Loucy (cell line): ENCODE data around the gene CD163.
"Not testable (repeated sequence)": the region's sequence is repeated elsewhere in the genome, so short reads cannot be mapped to it uniquely, and the experiment has no call there.

Source experiments
- H2AFZ ChIP-seq: fragments of 200-600 bp; sonication (generic); 2 replicates; pipeline ENCODE4 v1.6.0; 2016; ENCODE audit warnings: antibody characterized with exemption, mild to moderate bottlenecking, low read length, moderate library complexity
- H3F3A ChIP-seq: fragments of 200-600 bp; 2 replicates; pipeline ENCODE4 v1.6.0; 2016; ENCODE audit warnings: antibody characterized with exemption, low read depth, mild to moderate bottlenecking
- H3K27me3 ChIP-seq: fragments of 200-600 bp; sonication (generic); 2 replicates; pipeline ENCODE4 v1.6.1; 2014; ENCODE audit warnings: low read length, mild to moderate bottlenecking; ENCODE audit not compliant: insufficient read depth, poor library complexity, severe bottlenecking
- H3K36me3 ChIP-seq: fragments of 200-600 bp; sonication (generic); 2 replicates; pipeline ENCODE4 v1.6.1; 2016; ENCODE audit warnings: low read length; ENCODE audit not compliant: insufficient read depth
- H3K4me1 ChIP-seq: fragments of 200-600 bp; sonication (generic); 2 replicates; pipeline ENCODE4 v1.5.1; 2014; ENCODE audit warnings: low read length, mild to moderate bottlenecking; ENCODE audit not compliant: insufficient read depth, poor library complexity, severe bottlenecking
- H3K4me2 ChIP-seq: fragments of 200-600 bp; sonication (generic); 2 replicates; pipeline ENCODE4 v1.6.0; 2014; ENCODE audit warnings: antibody characterized with exemption, low read length, low read depth, mild to moderate bottlenecking; ENCODE audit not compliant: poor library complexity, severe bottlenecking
- H3K4me3 ChIP-seq: fragments of 200-600 bp; sonication (generic); 2 replicates; pipeline ENCODE4 v1.5.1; 2014; ENCODE audit warnings: low read length, mild to moderate bottlenecking, mixed read lengths; ENCODE audit not compliant: poor library complexity, severe bottlenecking
- H3K79me2 ChIP-seq: fragments of 200-600 bp; sonication (generic); 2 replicates; pipeline ENCODE4 v1.6.1; 2014; ENCODE audit warnings: low read length; ENCODE audit not compliant: insufficient read depth
- H3K9ac ChIP-seq: fragments of 200-600 bp; sonication (generic); 2 replicates; pipeline ENCODE4 v1.6.0; 2014; ENCODE audit warnings: mild to moderate bottlenecking, low read depth, low read length, moderate library complexity; ENCODE audit not compliant: poor library complexity, severe bottlenecking
- H3K9me2 ChIP-seq: fragments of 200-600 bp; sonication (generic); replicated peaks from 2 replicates; pipeline ENCODE4 v1.6.1; 2016; ENCODE audit warnings: low read depth, low read length, mixed read lengths
- H3K9me3 ChIP-seq: fragments of 200-600 bp; sonication (generic); 2 replicates; pipeline ENCODE4 v1.6.1; 2014; ENCODE audit warnings: mild to moderate bottlenecking, antibody characterized with exemption, low read length, low read depth; ENCODE audit not compliant: insufficient read depth
- H4K20me1 ChIP-seq: fragments of 200-600 bp; sonication (generic); 2 replicates; pipeline ENCODE4 v1.6.0; 2014; ENCODE audit warnings: antibody characterized with exemption, low read length, mild to moderate bottlenecking; ENCODE audit not compliant: insufficient read depth, poor library complexity, severe bottlenecking
- CTCF ChIP-seq: fragments of 200-600 bp; sonication (generic); conservative IDR thresholded peaks from 2 replicates; pipeline ENCODE4 v1.5.1; 2014; ENCODE audit warnings: mild to moderate bottlenecking, antibody characterized with exemption, low read length
- EZH2phosphoT487 ChIP-seq: fragments of 200-600 bp; IDR thresholded peaks from 2 replicates; pipeline ENCODE4 v1.6.1; 2018; ENCODE audit warnings: antibody characterized with exemption, mild to moderate bottlenecking, moderate library complexity, borderline replicate concordance

CD163 gene

GRCh38 chr12:7444076-7444475, 59.5 kb downstream of the CD163 start, which contains the start of gene CD163L1:
Gene CD163L1 (minus strand): TSS chr12:7444153. CDS start chr12:7444127, 26 bp downstream.
- Histone ChIP-seq H4K20me1 (no peaks in the 10 kb centered on the region), H3K4me2 (no peak within 1 kb of the TSS), H3K36me3 (no peaks in the 10 kb centered on the region), H3K9ac (no peak within 1 kb of the TSS), H3F3A (no peaks in the 10 kb centered on the region), H2AFZ (no peak within 1 kb of the TSS), H3K4me3 (no peak within 1 kb of the TSS), H3K79me2 (no peaks in the 10 kb centered on the region), H3K4me1 (no peaks in the 10 kb centered on the region), H3K9me3 (no peaks in the 10 kb centered on the region), H3K27me3 (no peaks in the 10 kb centered on the region), H3K9me2 (no peaks in the 10 kb centered on the region)
- TF ChIP-seq EZH2phosphoT487, result no peak
- TF ChIP-seq CTCF, result no peak

- Histone ChIP-seq H3K79me2 (no peaks in the 10 kb centered on the region), H3K4me2 (no peak overlapping the region), H3K4me3 (no peak overlapping the region), H3K4me1 (no peaks in the 10 kb centered on the region), H3F3A (no peaks in the 10 kb centered on the region), H3K27me3 (no peaks in the 10 kb centered on the region), H3K9me2 (no peaks in the 10 kb centered on the region), H4K20me1 (no peaks in the 10 kb centered on the region), H3K36me3 (no peaks in the 10 kb centered on the region), H2AFZ (no peak overlapping the region), H3K9me3 (no peaks in the 10 kb centered on the region), H3K9ac (no peak overlapping the region)
- TF ChIP-seq EZH2phosphoT487 (no peak), CTCF (no peak)
Measured at GRCh38 chr12:7441216-7441615, 62.4 kb downstream of the CD163 start.

GRCh38 chr12:7439579-7440505, 63.7 kb downstream of the CD163 start:
- Histone ChIP-seq H3K4me1 (no peaks in the 10 kb centered on the region), H3K9me2 (no peaks in the 10 kb centered on the region), H2AFZ (no peak overlapping the region), H3F3A (no peaks in the 10 kb centered on the region), H3K36me3 (no peaks in the 10 kb centered on the region), H3K4me3 (no peak overlapping the region), H3K27me3 (no peaks in the 10 kb centered on the region), H3K9me3 (no peaks in the 10 kb centered on the region), H4K20me1 (no peaks in the 10 kb centered on the region), H3K4me2 (no peak overlapping the region), H3K9ac (no peak overlapping the region), H3K79me2 (no peaks in the 10 kb centered on the region)
- TF ChIP-seq CTCF, result no peak
- no peak for TF ChIP-seq EZH2phosphoT487

GRCh38 chr12:7438291-7438995, 65.1 kb downstream of the CD163 start:
- H3K4me1 ChIP-seq, H3K9me3 ChIP-seq, H3K4me3 ChIP-seq, H3K27me3 ChIP-seq, H2AFZ ChIP-seq, H4K20me1 ChIP-seq, H3F3A ChIP-seq, H3K36me3 ChIP-seq, H3K79me2 ChIP-seq, H3K4me2 ChIP-seq, H3K9ac ChIP-seq, H3K9me2 ChIP-seq: not testable (repeated sequence)

- not testable (repeated sequence) for H3K4me2 ChIP-seq, H4K20me1 ChIP-seq, H3K4me3 ChIP-seq, H3K36me3 ChIP-seq, H3K79me2 ChIP-seq, H3K27me3 ChIP-seq, H3K9ac ChIP-seq, H3F3A ChIP-seq, H3K9me2 ChIP-seq, H3K9me3 ChIP-seq, H3K4me1 ChIP-seq, H2AFZ ChIP-seq
Measured at GRCh38 chr12:7437494-7437893, 66.1 kb downstream of the CD163 start.
